HG03378 (cell line): ENCODE measurements around the gene RAI1.
"Not testable (repeated sequence)": the region's sequence is repeated elsewhere in the genome, so short reads cannot be mapped to it uniquely, and the experiment has no call there.

ENCODE experiments used
- ATAC-seq: cut with Tn5 transposase; IDR thresholded peaks from one replicate; pipeline ENCODE4 v1.9.1; 2021; ENCODE audit warnings: mild to moderate bottlenecking, moderate library complexity; ENCODE audit not compliant: unreplicated experiment

RAI1 gene

GRCh38 chr17:17663160-17664063, 17.8 kb upstream of the RAI1 start:
- peak; percentile 55 for ATAC-seq

- no peak for ATAC-seq
Observed at GRCh38 chr17:17664064-17664452, 17.2 kb upstream of the RAI1 start.

- ATAC-seq, result no peak
Observed at GRCh38 chr17:17665255-17665654, 16.0 kb upstream of the RAI1 start.

DNA sequence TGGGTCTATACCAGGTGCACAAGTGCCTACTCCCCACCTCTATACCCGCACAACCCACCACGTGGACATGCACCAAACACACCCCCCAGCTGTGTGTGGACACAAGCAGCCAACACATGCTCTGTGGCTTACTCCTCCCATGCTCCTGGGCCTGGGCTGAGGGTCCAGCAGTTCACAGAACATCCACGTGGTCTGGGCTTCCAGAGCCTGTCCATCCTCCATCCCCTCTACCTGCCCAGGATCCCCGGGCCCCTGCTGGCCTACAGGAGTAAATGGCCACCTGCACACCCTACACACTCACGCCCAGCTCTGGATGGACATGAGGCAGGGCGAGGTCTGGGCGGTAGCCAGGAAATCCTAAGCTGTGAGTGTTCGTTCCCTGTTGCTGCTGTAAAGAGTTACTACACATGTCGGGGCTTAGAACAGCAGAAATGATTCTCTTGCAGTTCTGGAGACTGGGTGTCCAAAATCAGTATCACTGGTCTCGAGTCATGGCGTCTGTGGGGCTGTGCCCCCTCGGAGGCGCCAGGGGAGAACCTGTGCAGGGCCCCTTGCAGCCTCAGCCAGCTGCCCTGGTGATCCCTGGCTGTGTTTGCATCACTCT, 15.0 kb upstream of the RAI1 start:
- no peak for ATAC-seq

DNA sequence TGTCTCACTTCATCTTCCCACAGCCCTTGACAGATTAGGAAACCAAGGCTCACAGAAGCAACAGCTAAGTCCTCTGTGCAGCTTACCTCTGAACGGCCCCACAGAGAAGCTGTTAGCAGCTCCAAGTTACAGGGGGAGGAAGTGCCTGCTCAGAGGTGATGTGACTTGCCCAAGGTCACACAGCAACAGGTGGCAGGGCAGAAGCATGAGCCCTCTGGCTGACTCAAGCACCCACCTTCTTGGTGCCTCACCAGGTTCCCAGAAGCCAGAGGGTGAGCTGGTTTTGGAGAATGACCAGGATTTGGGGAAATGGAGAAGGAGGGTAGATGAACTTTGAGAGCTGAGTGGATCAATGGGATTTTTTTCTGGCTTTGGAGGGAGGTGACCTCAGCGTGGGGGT, 14.0 kb upstream of the RAI1 start:
- ATAC-seq, result no peak

- ATAC-seq, result no peak
Observed at GRCh38 chr17:17667947-17668346, 13.3 kb upstream of the RAI1 start.

- no peak for ATAC-seq
Observed at GRCh38 chr17:17668358-17668757, 12.9 kb upstream of the RAI1 start.

DNA sequence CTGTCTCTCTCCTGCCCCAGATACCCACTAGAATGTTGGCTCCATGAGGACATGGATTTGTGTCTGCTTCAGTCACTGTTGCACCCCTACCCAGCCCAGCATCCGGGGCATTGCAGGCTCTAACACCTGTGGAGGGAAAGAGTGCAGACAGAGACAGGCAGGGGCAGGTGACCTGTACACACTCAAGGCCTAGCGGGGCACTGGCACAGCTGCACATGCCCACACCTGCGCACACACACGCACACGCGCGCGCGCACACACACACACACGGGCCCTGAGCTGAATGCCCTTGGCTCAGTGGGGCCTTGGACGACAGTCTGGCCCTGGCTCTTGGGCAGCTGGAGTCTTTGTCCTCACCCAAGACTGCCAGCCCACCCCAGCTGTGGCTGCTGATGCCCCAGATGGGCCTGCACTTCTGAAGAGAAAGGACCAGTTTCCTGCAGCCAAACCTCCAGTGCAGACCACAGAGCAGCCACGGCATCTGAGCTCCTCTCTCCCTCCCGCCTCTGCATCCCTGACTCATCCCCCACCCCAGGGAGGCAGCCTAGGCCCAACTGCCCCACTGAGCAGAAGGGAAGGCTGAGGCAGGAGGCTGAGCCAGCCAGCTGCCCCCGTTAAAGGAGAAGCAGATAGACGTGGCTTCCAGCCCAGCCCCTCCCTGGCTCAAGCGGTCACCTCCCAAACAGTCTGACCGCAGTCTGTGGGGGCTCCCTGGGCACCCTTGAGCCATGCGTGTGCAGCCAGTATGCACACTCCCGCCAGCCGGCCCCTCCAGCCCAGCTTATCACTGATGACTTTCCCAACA, 12.3 kb upstream of the RAI1 start:
- ATAC-seq, result no peak

GRCh38 chr17:17669580-17670235, 11.6 kb upstream of the RAI1 start:
- ATAC-seq, result no peak

- no peak for ATAC-seq
Observed at GRCh38 chr17:17670701-17671305, 10.5 kb upstream of the RAI1 start.

DNA sequence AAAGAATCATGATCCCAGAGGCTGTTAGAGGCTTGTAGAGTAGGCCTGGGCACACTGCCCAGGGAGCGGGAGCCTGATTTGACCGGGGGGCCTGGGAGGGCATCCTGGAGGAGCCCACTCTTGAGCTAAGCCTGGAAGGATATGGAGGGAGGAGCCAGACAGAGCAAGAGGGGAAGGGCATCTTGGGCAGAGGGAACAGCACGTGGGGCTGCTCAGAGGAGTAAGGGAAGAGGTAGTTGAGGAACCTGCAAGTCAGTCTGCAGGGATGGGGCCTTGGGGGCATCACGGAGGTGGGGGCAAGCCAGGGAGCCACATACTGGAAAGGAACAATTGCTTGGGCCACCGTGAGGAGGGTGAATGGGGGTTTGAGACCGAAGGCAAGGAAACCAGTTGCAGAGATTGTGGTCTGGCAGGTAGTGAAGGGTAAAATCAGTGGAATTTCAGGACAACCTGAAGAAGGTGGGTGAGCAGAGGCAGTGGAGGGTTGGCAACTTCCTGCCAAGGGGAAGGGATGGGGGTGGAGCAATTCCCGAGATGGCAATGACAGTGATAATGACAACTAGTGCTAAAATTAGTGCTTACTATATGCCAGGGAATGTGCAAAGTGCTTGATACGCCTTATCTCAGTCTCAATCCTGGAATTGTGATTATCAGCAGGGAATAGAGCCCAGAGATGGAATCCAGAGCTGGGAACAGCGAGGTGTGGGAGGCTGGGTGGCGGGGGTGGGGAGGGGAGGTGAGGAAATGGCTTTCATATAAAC, 9.7 kb upstream of the RAI1 start:
- no peak for ATAC-seq

DNA sequence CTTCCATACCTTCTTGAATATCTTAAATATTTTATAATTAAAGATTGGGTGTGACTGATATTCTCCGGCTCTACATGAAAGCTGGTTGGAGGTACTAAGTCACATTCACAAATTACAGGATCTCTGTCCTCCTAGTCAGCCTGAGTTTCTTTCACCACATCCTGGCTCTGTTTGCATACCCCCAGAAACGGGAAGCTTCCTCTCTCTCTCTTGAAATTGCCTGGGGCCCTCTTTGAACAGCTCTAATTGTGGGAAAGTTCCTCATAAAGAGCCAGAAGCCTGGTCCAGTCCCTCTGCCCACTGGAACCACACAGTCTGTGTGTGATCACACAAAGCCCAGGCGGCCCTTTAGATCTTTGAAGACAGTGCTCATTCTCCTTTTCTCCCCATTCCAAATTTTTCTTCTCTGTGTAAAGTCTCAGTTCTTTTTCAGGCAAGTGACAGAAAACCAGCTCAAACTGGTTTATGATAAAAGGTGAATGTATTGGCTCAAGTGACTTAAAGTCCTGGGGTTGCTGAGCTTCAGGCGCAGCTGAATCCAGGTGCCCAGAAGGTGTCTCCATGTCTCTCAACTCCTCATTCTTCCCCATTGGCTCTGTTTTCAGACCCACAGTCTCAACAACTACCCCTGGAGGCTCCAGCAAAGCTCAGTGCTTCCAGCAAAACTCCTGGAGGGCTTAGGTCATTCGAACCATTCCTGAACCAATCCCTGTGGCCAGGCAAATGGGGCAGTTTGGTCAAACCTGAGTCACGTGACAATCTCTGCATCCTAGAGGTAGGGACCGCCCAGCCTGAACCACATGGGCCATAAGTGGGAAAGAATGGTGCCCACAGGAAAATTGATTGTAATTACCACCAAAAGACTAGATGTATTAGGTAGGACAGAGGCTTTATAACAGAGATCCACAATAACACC, 8.5 kb upstream of the RAI1 start:
- ATAC-seq, result no peak

GRCh38 chr17:17675416-17675815, 5.8 kb upstream of the RAI1 start:
- no peak for ATAC-seq

DNA sequence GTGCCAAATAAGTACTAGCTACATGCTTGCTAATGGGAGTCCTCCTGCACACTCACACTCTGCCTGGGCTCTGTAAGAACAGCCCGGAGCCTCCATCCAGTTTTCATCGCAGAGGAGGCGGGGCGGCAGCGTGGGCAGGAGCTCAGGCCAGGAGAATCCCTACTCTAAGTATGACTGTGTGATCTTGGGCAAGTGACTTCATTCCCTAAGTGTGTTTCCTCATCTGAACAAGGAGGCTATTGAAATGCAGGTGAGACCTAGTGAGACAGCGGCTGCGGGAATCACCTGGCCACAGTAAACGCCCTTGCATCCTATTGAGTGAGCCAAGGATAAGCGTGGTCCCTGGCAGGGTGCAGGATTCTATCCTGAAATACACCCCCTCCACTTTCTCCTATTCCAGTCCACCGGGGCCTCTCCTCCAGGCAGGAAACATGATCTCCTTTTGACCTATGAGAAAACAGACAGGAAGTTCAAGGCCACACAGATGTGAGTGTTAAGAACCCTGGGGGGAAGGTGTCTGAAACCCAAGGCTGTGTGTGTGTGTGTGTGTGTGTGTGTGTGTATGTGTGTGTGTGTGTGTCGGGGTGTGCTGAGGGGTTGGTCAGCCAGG, 5.2 kb upstream of the RAI1 start:
- no peak for ATAC-seq

DNA sequence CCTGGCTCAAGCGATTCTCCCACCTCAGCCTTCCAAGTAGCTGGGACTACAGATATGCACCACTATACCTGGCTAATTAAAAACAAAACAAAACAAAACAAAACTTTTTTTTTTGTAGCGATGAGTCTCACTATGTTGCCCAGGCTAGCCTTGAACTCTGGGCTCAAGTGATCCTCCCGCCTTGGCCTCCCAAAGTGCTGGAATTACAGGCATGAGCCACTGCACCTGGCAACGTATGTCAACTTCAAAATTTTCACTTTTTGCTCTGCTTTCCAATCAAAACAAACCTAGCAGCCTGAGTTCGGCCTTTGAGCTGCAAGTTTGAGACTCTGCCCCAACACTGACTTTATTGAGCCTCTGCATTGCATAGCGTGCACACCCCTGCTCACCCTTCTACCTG, 4.5 kb upstream of the RAI1 start:
- no peak for ATAC-seq

GRCh38 chr17:17677299-17678040, 3.8 kb upstream of the RAI1 start:
- ATAC-seq, result no peak

DNA sequence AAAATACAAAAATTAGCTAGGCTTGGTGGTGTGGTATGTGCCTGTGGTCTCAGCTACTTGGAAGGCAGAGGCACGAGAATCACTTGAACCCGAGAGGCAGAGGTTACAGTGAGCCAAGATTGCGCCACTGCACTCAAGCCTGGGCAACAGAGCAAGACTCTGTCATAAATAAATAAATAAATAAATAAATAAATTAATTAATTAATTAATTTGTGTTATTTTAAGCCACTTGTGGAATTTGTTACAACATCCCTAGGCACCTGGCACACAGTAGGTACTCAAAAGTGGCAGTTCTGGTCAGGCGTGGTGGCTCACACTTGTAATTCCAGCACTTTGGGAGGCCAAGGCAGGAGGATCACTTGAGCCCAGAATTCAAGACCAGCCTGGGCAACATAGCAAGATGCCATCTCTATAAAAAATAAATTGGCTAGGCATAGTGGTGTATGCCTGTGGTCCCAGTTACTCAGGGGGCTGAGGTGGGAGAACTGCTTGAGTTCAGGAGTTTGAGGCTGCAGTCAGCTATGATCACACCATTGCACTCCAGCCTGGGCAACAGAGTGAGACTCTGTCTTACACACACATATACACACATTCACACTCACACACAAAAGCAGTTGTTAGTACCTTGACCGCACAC, 3.1 kb upstream of the RAI1 start:
- ATAC-seq, result not testable (repeated sequence)
